Cardiac muscle cell (in vitro differentiated cells and primary cell): ENCODE data around the gene SMARCA4. TPM values are rescaled to one million over a fixed set of nuclear protein-coding genes. Genes with fewer than 3 reads are reported as not detected.
A peak's percentile ranks its signal among the peaks of the same experiment; 100 is the strongest.

Experiments used
- DNase-seq, 2 donors: peaks; one replicate each; pipeline versions ENCODE4 v3.0.0 to v3.0.0-alpha.2; 2010 to 2017; ENCODE audit warnings: low read depth in 1 of 2, low spot score in 1 of 2
- H3K27ac ChIP-seq: fragments of 200-600 bp; sonication (generic); 2 replicates; pipeline ENCODE4 v1.5.1; 2016
- H3K27me3 ChIP-seq: fragments of 200-600 bp; sonication (generic); 2 replicates; pipeline ENCODE4 v1.6.0; 2016; ENCODE audit warnings: control low read depth
- H3K36me3 ChIP-seq: fragments of 200-600 bp; sonication (generic); 2 replicates; pipeline ENCODE4 v1.5.1; 2016; ENCODE audit warnings: control low read depth
- H3K4me1 ChIP-seq: fragments of 200-600 bp; sonication (generic); 2 replicates; pipeline ENCODE4 v1.8.1; 2017; ENCODE audit warnings: low read depth, mild to moderate bottlenecking, mixed run types
- H3K4me3 ChIP-seq: fragments of 200-600 bp; sonication (generic); 2 replicates; pipeline ENCODE4 v1.5.1; 2016; ENCODE audit warnings: mild to moderate bottlenecking
- H3K9me3 ChIP-seq: fragments of 200-600 bp; sonication (generic); 2 replicates; pipeline ENCODE4 v1.5.1; 2017; ENCODE audit warnings: low read depth, mild to moderate bottlenecking, control low read depth
- polyA plus RNA-seq: library from polyadenylated mRNA; unstranded; fragments of >200 nt; fragmentation: Nextera tagmentation; extraction: Ambion mirVana; gene quantifications from 2 replicates; pipeline ENCODE4 v1.2.1, GENCODE V29; 2016
- total RNA-seq: library from RNA; depleted of rRNA; stranded (reverse); fragments of >200 nt; gene quantifications from 2 replicates; pipeline ENCODE4 v1.2.3, GENCODE V29; 2016
- TF ChIP-seq, protein P1 (sequence below): IDR thresholded peaks from 2 replicates; pipeline ENCODE4 v1.5.1; 2012; ENCODE audit warnings: low read depth, mild to moderate bottlenecking, low read length

The SMARCA4 gene
- total and polyA plus RNA-seq, 2 experiments from 2014 or later: 178 to 212 TPM

DNA sequence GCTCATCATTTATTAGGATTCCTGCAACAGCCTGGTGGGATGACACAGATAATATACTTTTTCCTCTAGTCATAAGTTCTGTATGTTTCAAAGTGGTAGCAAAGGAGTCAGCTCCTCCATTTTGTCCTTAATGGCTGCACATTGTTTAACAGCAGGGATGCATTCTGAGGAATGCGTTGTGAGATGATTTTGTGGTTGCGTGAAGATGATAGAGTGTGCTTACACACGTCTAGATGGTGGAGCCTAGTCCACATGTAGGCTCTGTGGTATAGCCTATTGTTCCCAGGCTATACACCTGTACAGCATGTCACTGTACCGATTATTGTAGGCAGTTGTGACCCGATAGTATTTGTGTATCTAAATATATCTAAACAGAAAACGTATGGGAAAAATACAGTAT, 4.6 kb downstream of the SMARCA4 start:
- Histone ChIP-seq H3K9me3 (no peaks in the 10 kb centered on the region), H3K27me3 (no peaks in the 10 kb centered on the region), H3K36me3 (no peaks in the 10 kb centered on the region), H3K27ac (peak overlapping the region; percentile 54), H3K4me3 (no peak overlapping the region), H3K4me1 (peaks cover 7% of the 10 kb centered on the region)
- TF ChIP-seq, protein P1, sequence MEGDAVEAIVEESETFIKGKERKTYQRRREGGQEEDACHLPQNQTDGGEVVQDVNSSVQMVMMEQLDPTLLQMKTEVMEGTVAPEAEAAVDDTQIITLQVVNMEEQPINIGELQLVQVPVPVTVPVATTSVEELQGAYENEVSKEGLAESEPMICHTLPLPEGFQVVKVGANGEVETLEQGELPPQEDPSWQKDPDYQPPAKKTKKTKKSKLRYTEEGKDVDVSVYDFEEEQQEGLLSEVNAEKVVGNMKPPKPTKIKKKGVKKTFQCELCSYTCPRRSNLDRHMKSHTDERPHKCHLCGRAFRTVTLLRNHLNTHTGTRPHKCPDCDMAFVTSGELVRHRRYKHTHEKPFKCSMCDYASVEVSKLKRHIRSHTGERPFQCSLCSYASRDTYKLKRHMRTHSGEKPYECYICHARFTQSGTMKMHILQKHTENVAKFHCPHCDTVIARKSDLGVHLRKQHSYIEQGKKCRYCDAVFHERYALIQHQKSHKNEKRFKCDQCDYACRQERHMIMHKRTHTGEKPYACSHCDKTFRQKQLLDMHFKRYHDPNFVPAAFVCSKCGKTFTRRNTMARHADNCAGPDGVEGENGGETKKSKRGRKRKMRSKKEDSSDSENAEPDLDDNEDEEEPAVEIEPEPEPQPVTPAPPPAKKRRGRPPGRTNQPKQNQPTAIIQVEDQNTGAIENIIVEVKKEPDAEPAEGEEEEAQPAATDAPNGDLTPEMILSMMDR: no peak
- no peak for DNase-seq

DNA sequence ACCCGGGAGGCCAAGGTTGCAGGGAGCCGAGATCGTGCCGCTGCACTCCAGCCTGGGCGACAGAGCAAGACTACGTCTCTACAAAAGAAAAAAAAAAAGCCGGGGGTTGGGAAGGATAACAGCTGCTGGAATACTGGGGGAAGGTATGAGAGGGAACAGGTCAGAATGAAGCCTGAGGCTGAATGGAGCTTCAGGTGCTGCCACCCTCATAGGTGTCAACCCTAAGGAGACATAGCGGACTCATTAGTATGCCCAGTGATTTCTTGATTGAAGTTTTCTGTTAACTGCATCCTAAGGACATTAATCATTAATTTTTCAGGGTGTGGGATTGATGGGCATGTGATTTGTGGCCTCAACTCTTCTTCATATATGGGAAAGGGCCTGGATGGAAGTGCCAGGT, 6.0 kb downstream of the SMARCA4 start:
- H3K27ac ChIP-seq: no peak overlapping the region

DNA sequence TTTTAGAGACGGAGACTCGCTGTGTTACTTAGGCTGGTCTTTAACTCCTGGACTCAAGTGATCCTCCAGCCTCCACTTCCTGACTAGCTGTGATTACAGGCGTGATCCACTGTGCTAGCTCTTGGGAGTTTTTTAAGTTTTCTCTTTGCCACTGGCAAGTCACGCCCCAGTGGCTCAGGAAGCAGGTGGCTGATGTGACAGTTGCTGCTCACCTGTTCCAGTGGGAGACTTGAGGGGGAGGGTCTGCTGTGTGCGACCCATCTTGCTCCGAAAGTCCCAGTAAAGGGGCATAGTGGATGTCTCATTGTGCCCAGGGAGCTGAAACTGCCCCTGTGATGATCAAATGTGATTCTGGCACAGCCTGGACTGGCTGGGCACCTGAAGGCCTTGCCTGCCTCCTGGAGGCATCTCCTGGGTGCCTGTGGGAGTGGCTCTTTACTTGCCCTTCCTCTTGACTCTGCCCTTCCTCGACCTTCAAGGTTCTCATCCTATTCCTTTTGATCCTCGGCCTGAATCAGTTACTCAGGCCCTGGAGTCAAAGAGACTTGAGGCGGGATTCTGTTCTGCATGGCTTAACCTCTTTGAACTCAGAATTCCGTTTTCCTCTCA, 7.8 kb downstream of the SMARCA4 start:
- Histone ChIP-seq H3K9me3 (no peaks in the 10 kb centered on the region), H3K27ac (peak overlapping the region; percentile 71), H3K4me1 (peaks cover 7% of the 10 kb centered on the region), H3K4me3 (no peak overlapping the region), H3K27me3 (no peaks in the 10 kb centered on the region), H3K36me3 (no peaks in the 10 kb centered on the region)
- TF ChIP-seq, protein P1: no peak
- no peak for DNase-seq

More for the DNA sequence above, 6.0 kb downstream of the SMARCA4 start:
- TF ChIP-seq, protein P1: no peak
- no peaks in the 10 kb centered on the region for H3K36me3 ChIP-seq
- no peak for DNase-seq
- peaks cover 7% of the 10 kb centered on the region for H3K4me1 ChIP-seq
- H3K9me3 ChIP-seq: no peaks in the 10 kb centered on the region
- H3K27me3 ChIP-seq: no peaks in the 10 kb centered on the region
- H3K4me3 ChIP-seq: no peak overlapping the region

DNA sequence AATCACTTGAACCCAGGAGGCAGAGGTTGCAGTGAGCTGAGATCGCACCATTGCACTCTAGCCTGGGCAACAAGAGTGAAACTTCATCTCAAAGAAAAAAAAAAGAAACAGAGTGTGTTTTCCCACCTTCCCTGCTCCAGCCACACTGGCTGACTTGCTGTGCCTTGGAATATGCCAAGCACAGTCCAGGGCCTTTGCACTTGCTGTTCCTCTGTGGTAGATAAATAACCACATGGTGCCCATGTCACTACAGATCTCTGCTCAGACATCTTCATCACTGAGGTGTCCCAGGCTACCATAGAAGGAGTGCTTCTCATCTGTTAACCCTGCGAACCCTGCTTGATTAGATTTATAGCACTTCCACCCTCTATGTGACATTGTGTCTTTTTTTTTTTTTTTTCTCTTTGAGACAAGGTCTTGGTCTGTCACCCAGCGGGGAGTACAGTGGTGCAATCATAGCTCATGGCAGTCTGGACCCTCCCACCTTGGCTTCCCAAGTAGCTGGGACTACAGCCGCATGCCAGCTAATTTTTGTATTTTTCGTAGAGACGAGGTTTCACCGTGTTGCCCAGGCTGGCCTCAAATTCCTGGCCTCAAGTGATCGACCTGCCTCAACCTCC, 10.4 kb downstream of the SMARCA4 start:
- no peak overlapping the region for H3K4me3 ChIP-seq
- H3K36me3 ChIP-seq: no peaks in the 10 kb centered on the region
- no peak overlapping the region for H3K27ac ChIP-seq
- TF ChIP-seq, protein P1: no peak
- H3K4me1 ChIP-seq: peaks cover 11% of the 10 kb centered on the region
- no peak for DNase-seq
- H3K27me3 ChIP-seq: no peaks in the 10 kb centered on the region
- no peaks in the 10 kb centered on the region for H3K9me3 ChIP-seq

DNA sequence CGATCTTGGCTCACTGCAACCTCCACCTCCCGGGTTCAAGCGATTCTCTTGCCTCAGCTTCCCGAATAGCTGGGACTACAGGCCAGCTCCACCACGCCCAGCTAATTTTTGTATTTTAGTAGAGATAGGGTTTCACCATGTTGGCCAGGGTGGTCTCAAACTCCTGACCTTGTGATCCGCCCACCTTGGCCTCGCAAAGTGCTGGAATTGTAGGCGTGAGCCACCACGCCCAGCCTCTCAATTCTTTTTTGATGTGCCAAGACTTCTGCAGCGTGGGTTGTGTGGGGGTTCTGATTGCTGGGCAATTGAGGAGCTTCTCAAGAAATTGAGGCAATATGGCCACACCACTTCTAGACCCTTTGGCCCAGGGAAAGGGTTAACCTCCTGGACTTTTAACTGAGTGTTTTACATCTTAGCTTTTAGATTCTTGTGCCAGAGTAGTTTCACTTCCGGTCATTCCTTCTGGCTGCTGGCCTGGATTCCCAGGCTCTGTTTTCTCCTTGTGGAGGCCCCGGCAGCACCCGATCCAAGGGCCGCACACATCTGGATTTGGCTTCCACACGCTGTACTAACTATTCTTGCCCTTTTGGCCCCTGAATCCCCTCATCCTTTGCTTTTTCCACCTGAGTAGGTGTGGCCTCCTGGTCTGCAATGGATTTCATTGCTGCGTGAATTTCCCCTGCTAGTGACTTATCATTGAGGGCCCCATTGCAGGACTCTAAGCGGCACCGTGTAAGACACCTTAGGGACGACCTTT, 14.7 kb downstream of the SMARCA4 start:
- Histone ChIP-seq H3K27ac (peak overlapping the region; percentile 69), H3K27me3 (no peaks in the 10 kb centered on the region), H3K9me3 (no peaks in the 10 kb centered on the region), H3K4me1 (peaks cover 4% of the 10 kb centered on the region), H3K4me3 (no peak overlapping the region), H3K36me3 (no peaks in the 10 kb centered on the region)
- TF ChIP-seq, protein P1: no peak
- DNase-seq: peak in 1 of 2 donors; percentile 84
